MCF 10A (cell line): ENCODE measurements around the gene PPM1L. TPM values are rescaled to one million over a fixed set of nuclear protein-coding genes. Genes with fewer than 3 reads are reported as not detected.
A peak's percentile ranks its signal among the peaks of the same experiment; 100 is the strongest.

Source experiments
- BruUV-seq: library from RNA; stranded (reverse); fragments of 400-500 nt; replicated peaks from 2 replicates; lab custom pipeline; 2021; lab: Mats Ljungman, UMichigan
- CTCF ChIA-PET: fragments of 300-600 bp; sonication (Branson Sonifier 250); formaldehyde crosslinking; extraction: SDS; loops from one replicate; lab custom pipeline; 2021; ENCODE audit warnings: antibody characterized with exemption, inconsistent platforms; lab: Yijun Ruan, JAX
- POLR2A ChIA-PET: fragments of 300-600, 350-650 bp; sonication (Branson Sonifier 250); formaldehyde crosslinking; extraction: SDS; loops from one replicate; lab custom pipeline; 2020; ENCODE audit warnings: antibody characterized with exemption, inconsistent platforms; lab: Yijun Ruan, JAX
- DNase-seq: peaks from one replicate; pipeline ENCODE4 v3.0.0-alpha.2; 2018; ENCODE audit not compliant: unreplicated experiment
- H3K27ac Mint-ChIP-seq: one replicate; pipeline ENCODE4 v1.8.0; 2022; ENCODE audit warnings: mild to moderate bottlenecking, low read depth, mixed read lengths; ENCODE audit not compliant: unreplicated experiment
- H3K27me3 Mint-ChIP-seq: one replicate; pipeline ENCODE4 v1.8.0; 2022; ENCODE audit warnings: mixed read lengths; ENCODE audit not compliant: insufficient read depth, unreplicated experiment
- H3K36me3 Mint-ChIP-seq: one replicate; pipeline ENCODE4 v1.8.0; 2022; ENCODE audit warnings: mild to moderate bottlenecking, moderate library complexity, mixed read lengths; ENCODE audit not compliant: insufficient read depth, unreplicated experiment
- H3K4me1 Mint-ChIP-seq: one replicate; pipeline ENCODE4 v1.8.0; 2022; ENCODE audit warnings: mixed read lengths; ENCODE audit not compliant: insufficient read depth, unreplicated experiment
- H3K4me3 Mint-ChIP-seq: one replicate; pipeline ENCODE4 v1.8.0; 2022; ENCODE audit warnings: mild to moderate bottlenecking, moderate library complexity, mixed read lengths; ENCODE audit not compliant: unreplicated experiment
- H3K9me3 Mint-ChIP-seq: one replicate; pipeline ENCODE4 v1.8.0; 2022; ENCODE audit warnings: mixed read lengths; ENCODE audit not compliant: unreplicated experiment
- CTCF ChIP-seq: fragments of 200-600 bp; IDR thresholded peaks from one replicate; pipeline ENCODE4 v1.8.0; 2022; ENCODE audit warnings: antibody characterized with exemption, mild to moderate bottlenecking; ENCODE audit not compliant: unreplicated experiment
- intact Hi-C: fragments of 100-400 bp; cut with micrococcal nuclease; formaldehyde crosslinking; loops from 2 replicates; pipeline ENCODE4 v1.14.1; 2022
- total RNA-seq: library from RNA; stranded (reverse); gene quantifications from 2 replicates; pipeline ENCODE4 v1.2.3, GENCODE V29; 2022

PPM1L gene
- total RNA-seq, 1 experiment from 2014 or later: 2.1 TPM

GRCh38 chr3:160812304-160812703 is 56.3 kb downstream of the PPM1L start:
- H3K9me3 Mint-ChIP-seq: no peaks in the 10 kb centered on the region
- H3K36me3 Mint-ChIP-seq: no peaks in the 10 kb centered on the region
- no peak for TF ChIP-seq CTCF
- H3K4me1 Mint-ChIP-seq: no peaks in the 10 kb centered on the region
- no peak overlapping the region for H3K4me3 Mint-ChIP-seq
- CTCF ChIA-PET: no interaction called here
- POLR2A ChIA-PET: no interaction called here
- no peak overlapping the region for H3K27ac Mint-ChIP-seq
- BruUV-seq: no TSS peak
- intact Hi-C loops: no loop called here
- H3K27me3 Mint-ChIP-seq: no peaks in the 10 kb centered on the region
- no peak for DNase-seq

- BruUV-seq: no TSS peak
- no peaks in the 10 kb centered on the region for H3K27me3 Mint-ChIP-seq
Measured at GRCh38 chr3:160815280-160815679, 59.2 kb downstream of the PPM1L start.

GRCh38 chr3:160820022-160820421 is 64.0 kb downstream of the PPM1L start:
- H3K4me3 Mint-ChIP-seq: no peak overlapping the region
- intact Hi-C loops: no loop called here
- DNase-seq: peak; percentile 16
- CTCF ChIA-PET: no interaction called here
- no TSS peak for BruUV-seq
- no peaks in the 10 kb centered on the region for H3K27me3 Mint-ChIP-seq
- H3K4me1 Mint-ChIP-seq: peaks cover 6% of the 10 kb centered on the region
- H3K36me3 Mint-ChIP-seq: no peaks in the 10 kb centered on the region
- H3K9me3 Mint-ChIP-seq: no peaks in the 10 kb centered on the region
- no peak for TF ChIP-seq CTCF
- no peak overlapping the region for H3K27ac Mint-ChIP-seq
- POLR2A ChIA-PET: interaction anchor here (0.6 to 1.5 kb wide), 6 partner anchors 15 to 254 kb away, joined by 3 to 5 read pairs (median 3); partner anchors contain the start of gene PPM1L

More at GRCh38 chr3:160815280-160815679, 59.2 kb downstream of the PPM1L start:
- intact Hi-C loops: no loop called here
- Mint-ChIP-seq H3K4me1 (peaks cover 6% of the 10 kb centered on the region), H3K36me3 (no peaks in the 10 kb centered on the region), H3K9me3 (no peaks in the 10 kb centered on the region), H3K27ac (no peak overlapping the region), H3K4me3 (no peak overlapping the region)
- DNase-seq: no peak
- CTCF ChIA-PET: interaction anchor here (0.6 to 1.3 kb wide), 2 partner anchors 27 to 484 kb away, joined by 5 read pairs; no protein-coding TSS in a partner anchor
- POLR2A ChIA-PET: interaction anchor here (0.6 kb wide), 1 partner anchor 56 kb away, joined by 4 read pairs; no protein-coding TSS in a partner anchor
- no peak for TF ChIP-seq CTCF

- CTCF ChIA-PET: interaction anchor here (1.3 kb wide), 1 partner anchor 9 kb away, joined by 3 read pairs; no protein-coding TSS in a partner anchor
- BruUV-seq: no TSS peak
Measured at GRCh38 chr3:160820430-160820829, 64.4 kb downstream of the PPM1L start.

More at GRCh38 chr3:160820430-160820829, 64.4 kb downstream of the PPM1L start:
- Mint-ChIP-seq H3K27ac (no peak overlapping the region), H3K4me3 (no peak overlapping the region), H3K27me3 (no peaks in the 10 kb centered on the region), H3K9me3 (no peaks in the 10 kb centered on the region), H3K36me3 (no peaks in the 10 kb centered on the region), H3K4me1 (peaks cover 6% of the 10 kb centered on the region)
- POLR2A ChIA-PET: interaction anchor here (0.6 to 1.5 kb wide), 6 partner anchors 15 to 254 kb away, joined by 3 to 5 read pairs (median 3); partner anchors contain the start of gene PPM1L
- DNase-seq: no peak
- intact Hi-C loops: no loop called here
- no peak for TF ChIP-seq CTCF
